Measurements from ENCODE around the gene DNMBP.

DNA sequence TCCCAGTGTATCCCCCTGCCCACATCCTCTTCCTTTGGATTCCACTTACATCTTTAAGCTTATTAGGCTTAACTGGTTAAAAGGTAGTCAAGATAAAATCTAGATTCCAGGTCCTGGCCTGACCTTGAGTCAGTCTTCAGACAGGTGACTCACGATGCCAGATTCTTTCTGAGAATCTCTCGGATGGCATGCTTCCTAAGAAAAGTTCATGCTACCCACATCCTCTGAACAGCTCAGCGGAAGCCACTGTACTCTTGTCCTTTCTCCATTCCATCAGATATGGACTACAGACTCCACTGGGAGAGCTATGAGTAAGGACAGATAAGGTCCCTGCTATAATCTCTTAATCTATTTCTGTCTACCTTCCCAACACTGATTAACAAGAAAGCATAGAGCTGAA, 43.4 kb downstream of the DNMBP start:
- no peak for TF ChIP-seq POLR2A (IDR thresholded peaks at IDR 0.05)
- TF ChIP-seq, protein P1, sequence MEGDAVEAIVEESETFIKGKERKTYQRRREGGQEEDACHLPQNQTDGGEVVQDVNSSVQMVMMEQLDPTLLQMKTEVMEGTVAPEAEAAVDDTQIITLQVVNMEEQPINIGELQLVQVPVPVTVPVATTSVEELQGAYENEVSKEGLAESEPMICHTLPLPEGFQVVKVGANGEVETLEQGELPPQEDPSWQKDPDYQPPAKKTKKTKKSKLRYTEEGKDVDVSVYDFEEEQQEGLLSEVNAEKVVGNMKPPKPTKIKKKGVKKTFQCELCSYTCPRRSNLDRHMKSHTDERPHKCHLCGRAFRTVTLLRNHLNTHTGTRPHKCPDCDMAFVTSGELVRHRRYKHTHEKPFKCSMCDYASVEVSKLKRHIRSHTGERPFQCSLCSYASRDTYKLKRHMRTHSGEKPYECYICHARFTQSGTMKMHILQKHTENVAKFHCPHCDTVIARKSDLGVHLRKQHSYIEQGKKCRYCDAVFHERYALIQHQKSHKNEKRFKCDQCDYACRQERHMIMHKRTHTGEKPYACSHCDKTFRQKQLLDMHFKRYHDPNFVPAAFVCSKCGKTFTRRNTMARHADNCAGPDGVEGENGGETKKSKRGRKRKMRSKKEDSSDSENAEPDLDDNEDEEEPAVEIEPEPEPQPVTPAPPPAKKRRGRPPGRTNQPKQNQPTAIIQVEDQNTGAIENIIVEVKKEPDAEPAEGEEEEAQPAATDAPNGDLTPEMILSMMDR (IDR thresholded peaks at IDR 0.05) = no peak
